HepG2 (cell line): ENCODE measurements around the gene NEDD8. TPM values are rescaled to one million over a fixed set of nuclear protein-coding genes. Genes with fewer than 3 reads are reported as not detected.

Source experiments
- ATAC-seq: fragments of 200-7000 bp; cut with Tn5 transposase; 3 replicates; pipeline ENCODE4 v1.9.1; 2020; ENCODE audit warnings: mild to moderate bottlenecking, moderate library complexity
- BruUV-seq: library from RNA; stranded (reverse); fragments of 400-500 nt; replicated peaks from 2 replicates; lab custom pipeline; 2021; lab: Mats Ljungman, UMichigan
- CTCF ChIA-PET: fragments of 300-600 bp; formaldehyde crosslinking; extraction: SDS; loops from one replicate; lab custom pipeline; 2021; ENCODE audit warnings: low total read pairs, inconsistent platforms, low intra/inter-chr PET ratio; lab: Yijun Ruan, JAX
- POLR2A ChIA-PET: fragments of 350-600 bp; sonication (Branson Sonifier 250); formaldehyde crosslinking; loops from one replicate; lab custom pipeline; 2020; ENCODE audit warnings: antibody characterized with exemption, inconsistent platforms; lab: Yijun Ruan, JAX
- DNase-seq: peaks from one replicate; pipeline ENCODE4 v3.0.0-alpha.2; 2015; ENCODE audit warnings: low spot score
- FAIRE-seq: peaks from 3 replicates; lab custom pipeline; 2011; peaks lifted over from hg19 to GRCh38; lab: Jason Lieb, UNC
- H2AFZ ChIP-seq: one replicate; pipeline ENCODE4 v1.6.1; 2011; ENCODE audit warnings: low read length, inconsistent platforms
- H3K27ac ChIP-seq: fragments of 300-600 bp; 3 replicates; pipeline ENCODE4 v1.8.0; 2011; ENCODE audit warnings: mixed run types, mild to moderate bottlenecking, mixed read lengths, low read length, inconsistent platforms; ENCODE audit not compliant: insufficient read depth; ENCODE audit errors: extremely low read length
- H3K27me3 ChIP-seq, 2 experiments: fragments of 200-600 bp in 1 of 2; 2 replicates in 1 of 2; 3 replicates in 1 of 2; pipeline versions ENCODE4 v1.6.0 to v1.8.0; 2011; ENCODE audit warnings: low read length in 2 of 2, mild to moderate bottlenecking in 2 of 2, moderate library complexity in 2 of 2, inconsistent platforms in 1 of 2; ENCODE audit not compliant: insufficient read depth in 2 of 2, control insufficient read depth in 1 of 2
- H3K36me3 ChIP-seq, 2 experiments: fragments of 200-600 bp in 1 of 2; replicated peaks in 1 of 2; 2 replicates in 1 of 2; 3 replicates in 1 of 2; pipeline versions ENCODE4 v1.5.1 to v1.8.0; 2011; ENCODE audit warnings: low read length in 2 of 2, inconsistent platforms in 1 of 2; ENCODE audit not compliant: insufficient read depth in 2 of 2, control insufficient read depth in 1 of 2
- H3K4me1 ChIP-seq: 2 replicates; pipeline ENCODE4 v1.5.1; 2012; ENCODE audit warnings: low read length, inconsistent platforms; ENCODE audit not compliant: insufficient read depth
- H3K4me2 ChIP-seq: 2 replicates; pipeline ENCODE4 v1.6.0; 2011; ENCODE audit warnings: low read depth, low read length, inconsistent platforms
- H3K4me3 ChIP-seq, 3 experiments: fragments of 200-600 bp in 1 of 3; sonication (generic), shearing (Covaris generic) in 1 of 3; replicated peaks in 1 of 3; 2 replicates each; pipeline ENCODE4 v1.5.1; 2011 to 2016; ENCODE audit warnings: low read length in 3 of 3, inconsistent platforms in 2 of 3, low read depth in 2 of 3, mild to moderate bottlenecking in 2 of 3, control low read depth in 1 of 3, mixed read lengths in 1 of 3; ENCODE audit not compliant: insufficient read depth in 1 of 3
- H3K79me2 ChIP-seq: one replicate; pipeline ENCODE4 v1.6.1; 2011; ENCODE audit warnings: low read length, inconsistent platforms; ENCODE audit not compliant: insufficient read depth
- H3K9ac ChIP-seq: 2 replicates; pipeline ENCODE4 v1.6.0; 2011; ENCODE audit warnings: mild to moderate bottlenecking, low read depth, low read length, inconsistent platforms; ENCODE audit not compliant: insufficient read depth
- H3K9me3 ChIP-seq: 2 replicates; pipeline ENCODE4 v1.5.1; 2012; ENCODE audit warnings: mild to moderate bottlenecking, low read length
- H4K20me1 ChIP-seq: 2 replicates; pipeline ENCODE4 v1.6.0; 2011; ENCODE audit warnings: inconsistent platforms, mild to moderate bottlenecking, low read length, moderate library complexity; ENCODE audit not compliant: insufficient read depth
- IKZF4 ChIP-seq: sonication (generic); formaldehyde crosslinking; IDR thresholded peaks from 2 replicates; pipeline ENCODE4 v1.5.1; 2020; ENCODE audit warnings: borderline replicate concordance, mild to moderate bottlenecking, low read depth, missing genetic modification reagents; ENCODE audit errors: not compliant biosample characterization
- RAD21 ChIP-seq: fragments of 450-650 bp; formaldehyde crosslinking; IDR thresholded peaks from 2 replicates; pipeline ENCODE4 v1.5.0; 2020; ENCODE audit warnings: mild to moderate bottlenecking
- RBFOX2 ChIP-seq: fragments of 200-400 bp; formaldehyde crosslinking; IDR thresholded peaks from 2 replicates; pipeline ENCODE4 v1.6.1; 2017; ENCODE audit warnings: low read depth, mild to moderate bottlenecking, low read length
- SOX13 ChIP-seq, 3 experiments: fragments of 450-650 bp in 1 of 3; sonication (generic) in 1 of 3; formaldehyde crosslinking in 1 of 3; IDR thresholded peaks in 2 of 3; conservative IDR thresholded peaks in 1 of 3; 2 replicates each; pipeline versions ENCODE4 v1.5.0 to v1.6.1; 2016 to 2020; ENCODE audit warnings: antibody characterized with exemption in 1 of 3, mild to moderate bottlenecking in 1 of 3, missing compliant biosample characterization in 1 of 3, missing genetic modification reagents in 1 of 3, moderate library complexity in 1 of 3
- TCF7 ChIP-seq: sonication (generic); IDR thresholded peaks from 2 replicates; pipeline ENCODE4 v1.6.1; 2016; ENCODE audit warnings: antibody characterized with exemption, low read depth
- ZBTB7B ChIP-seq: sonication (generic); formaldehyde crosslinking; IDR thresholded peaks from 2 replicates; pipeline ENCODE4 v1.4.0; 2020; ENCODE audit warnings: missing genetic modification reagents
- ZNF10 ChIP-seq: sonication (generic); formaldehyde crosslinking; IDR thresholded peaks from 2 replicates; pipeline ENCODE4 v1.4.0; 2020; ENCODE audit warnings: mild to moderate bottlenecking, low read depth, missing genetic modification reagents, borderline replicate concordance
- ZNF501 ChIP-seq: sonication (generic); formaldehyde crosslinking; IDR thresholded peaks from 2 replicates; pipeline ENCODE4 v1.5.1; 2020; ENCODE audit warnings: mild to moderate bottlenecking, moderate library complexity, missing genetic modification reagents
- WGBS: methylation state at CpG from one replicate; pipeline ENCODE4 v1.1.6; 2017; ENCODE audit warnings: low lambda C conversion rate; 5-methylcytosine and 5-hydroxymethylcytosine counted together
- in situ Hi-C: cut with HindIII; loops from 2 replicates; pipeline ENCODE4 v1.10.0; 2017; ENCODE audit warnings: low pct_unique_long_range_greater_than_20kb; ENCODE audit not compliant: extremely low pct_ligation_motif_present
- intact Hi-C: fragments of 100-400 bp; cut with micrococcal nuclease; formaldehyde crosslinking; loops from one replicate; pipeline ENCODE4 v1.10.0; 2022; ENCODE audit not compliant: unreplicated experiment
- polyA plus RNA-seq, 8 experiments: library from polyadenylated mRNA; depleted of rRNA in 3 of 8; stranded (reverse) in 7 of 8; unstranded in 1 of 8; fragments of >200 nt; fragmentation: Illumina TruSeq in 4 of 8; extraction: Trizol in 4 of 8; gene quantifications; 2 replicates each; pipeline versions ENCODE4 v1.2.1 to v1.2.3, GENCODE V29; 2011 to 2016; ENCODE audit warnings: low read depth in 4 of 8, missing spikeins in 1 of 8, mixed read lengths in 1 of 8; ENCODE audit not compliant: insufficient read depth in 1 of 8
- total RNA-seq, 5 experiments: library from RNA; depleted of rRNA; stranded (reverse); fragments of >200 nt; fragmentation: Illumina TruSeq; extraction: Trizol; gene quantifications; 2 replicates each; pipeline ENCODE4 v1.2.3, GENCODE V29; 2016; ENCODE audit warnings: low read depth in 1 of 5
- TF ChIP-seq, protein P1 (sequence below): sonication (generic); formaldehyde crosslinking; conservative IDR thresholded peaks from 2 replicates; pipeline ENCODE4 v1.4.0; 2020; ENCODE audit warnings: missing genetic modification reagents
- TF ChIP-seq, protein P2 (sequence below): IDR thresholded peaks from 2 replicates; pipeline ENCODE4 v1.6.1; 2016; ENCODE audit warnings: low read depth

Gene NEDD8
- total and polyA plus RNA-seq, 2 of the 13 experiments (the other 11 are each of a cell fraction or from before 2014, with no cell fraction given): 535 to 713 TPM

DNA sequence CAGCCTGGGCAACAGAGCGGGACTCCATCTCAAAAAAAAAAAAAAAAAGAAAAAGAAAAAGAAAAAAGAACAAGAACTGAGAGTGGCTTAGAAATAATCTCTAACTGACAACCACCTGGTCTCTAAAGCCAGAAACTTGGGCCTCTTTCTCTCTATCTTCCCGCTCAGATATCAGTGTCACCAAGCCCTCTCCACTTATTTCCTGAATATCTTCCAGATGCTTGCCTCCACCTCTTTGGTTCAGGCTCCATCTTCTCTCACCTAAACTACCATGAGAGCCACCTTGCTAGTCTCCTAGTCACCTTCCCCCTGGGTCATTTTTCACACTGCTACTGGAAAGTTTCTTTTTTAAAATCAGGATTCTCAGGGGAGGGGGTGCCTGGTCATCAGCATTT lies 35.1 kb downstream of the NEDD8 start:
- TF ChIP-seq SOX13 (IDR thresholded peaks at IDR 0.05) (0 out of 2 replicates have a peak, but pooled peaks have one; percentile 22), SOX13 (CRISPR knock-in tag; conservative IDR thresholded peaks at IDR 0.05 in 1 of 2, IDR thresholded peaks at IDR 0.05 in 1 of 2) (no peak), TCF7 (0 out of 2 replicates have a peak, but pooled peaks have one; percentile 31), ZBTB7B (CRISPR knock-in tag) (peak; percentile 6; the same call in 1 of the 2 replicates), RBFOX2 (0 out of 2 replicates have a peak, but pooled peaks have one; percentile 24), ZNF501 (CRISPR knock-in tag) (0 out of 2 replicates have a peak, but pooled peaks have one; percentile 8), IKZF4 (CRISPR knock-in tag) (peak; percentile 31), ZNF10 (CRISPR knock-in tag) (no peak), RAD21 (CRISPR knock-in tag) (no peak)
- TF ChIP-seq, protein P1, sequence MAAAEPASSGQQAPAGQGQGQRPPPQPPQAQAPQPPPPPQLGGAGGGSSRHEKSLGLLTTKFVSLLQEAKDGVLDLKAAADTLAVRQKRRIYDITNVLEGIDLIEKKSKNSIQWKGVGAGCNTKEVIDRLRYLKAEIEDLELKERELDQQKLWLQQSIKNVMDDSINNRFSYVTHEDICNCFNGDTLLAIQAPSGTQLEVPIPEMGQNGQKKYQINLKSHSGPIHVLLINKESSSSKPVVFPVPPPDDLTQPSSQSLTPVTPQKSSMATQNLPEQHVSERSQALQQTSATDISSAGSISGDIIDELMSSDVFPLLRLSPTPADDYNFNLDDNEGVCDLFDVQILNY (CRISPR knock-in tag): no peak
- TF ChIP-seq, protein P2, sequence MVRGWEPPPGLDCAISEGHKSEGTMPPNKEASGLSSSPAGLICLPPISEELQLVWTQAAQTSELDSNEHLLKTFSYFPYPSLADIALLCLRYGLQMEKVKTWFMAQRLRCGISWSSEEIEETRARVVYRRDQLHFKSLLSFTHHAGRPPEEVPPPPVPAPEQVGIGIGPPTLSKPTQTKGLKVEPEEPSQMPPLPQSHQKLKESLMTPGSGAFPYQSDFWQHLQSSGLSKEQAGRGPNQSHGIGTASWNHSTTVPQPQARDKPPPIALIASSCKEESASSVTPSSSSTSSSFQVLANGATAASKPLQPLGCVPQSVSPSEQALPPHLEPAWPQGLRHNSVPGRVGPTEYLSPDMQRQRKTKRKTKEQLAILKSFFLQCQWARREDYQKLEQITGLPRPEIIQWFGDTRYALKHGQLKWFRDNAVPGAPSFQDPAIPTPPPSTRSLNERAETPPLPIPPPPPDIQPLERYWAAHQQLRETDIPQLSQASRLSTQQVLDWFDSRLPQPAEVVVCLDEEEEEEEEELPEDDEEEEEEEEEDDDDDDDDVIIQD (CRISPR knock-in tag): no peak
- ATAC-seq (no peak), FAIRE-seq (no peak), DNase-seq (no peak)
- Histone ChIP-seq H3K27me3 (no peaks in the 10 kb centered on the region; a peak in 1 of 5 replicates), H3K4me3 (peak overlapping the region in 2 of 3 experiments; percentile 23 to 91; a peak in 3 of 6 replicates), H3K9me3 (no peaks in the 10 kb centered on the region), H2AFZ (no peak overlapping the region), H3K79me2 (peaks cover 42% of the 10 kb centered on the region), H3K4me1 (peaks cover 61% of the 10 kb centered on the region), H3K9ac (peak overlapping the region; percentile 97), H3K36me3 (peaks cover 14 to 17% of the 10 kb centered on the region in 2 experiments; a peak in 4 of 5 replicates), H4K20me1 (no peaks in the 10 kb centered on the region), H3K4me2 (peak overlapping the region; percentile 99), H3K27ac (peak overlapping the region; percentile 84)
- in situ Hi-C loops: no loop called here
- CTCF ChIA-PET: no interaction called here
- BruUV-seq: no TSS peak
- POLR2A ChIA-PET: interaction anchor here (0.9 to 4.3 kb wide), 12 partner anchors 10 to 102 kb away, joined by 4 to 230 read pairs (median 32); partner anchors contain the start of genes CHMP4A, DCAF11, DHRS1 and EMC9
- intact Hi-C loops: no loop called here
- 92% methylated on average over 2 of the region's 2 CpGs for WGBS
